K562 (cell line): Measurements from ENCODE around the gene OGDH. TPM values are rescaled to one million over a fixed set of nuclear protein-coding genes. Genes with fewer than 3 reads are reported as not detected.
A peak's percentile ranks its signal among the peaks of the same experiment; 100 is the strongest.

Experiments
- CREBBP ChIP-seq: IDR thresholded peaks from one replicate; pipeline ENCODE4 v1.6.1; 2012; ENCODE audit warnings: low read depth, mild to moderate bottlenecking, control low read depth, inconsistent platforms, low read length
- FOS ChIP-seq: IDR thresholded peaks from 3 replicates; pipeline ENCODE4 v1.6.1; 2011; ENCODE audit not compliant: insufficient read length; ENCODE audit errors: extremely low read depth
- JUN ChIP-seq, 2 experiments: sonication (generic) in 1 of 2; formaldehyde crosslinking in 1 of 2; IDR thresholded peaks; 2 replicates each; pipeline versions ENCODE4 v1.6.1 to v1.8.0; 2012 to 2022; ENCODE audit warnings: borderline replicate concordance in 2 of 2, mild to moderate bottlenecking in 2 of 2, improper control_type of control experiment in 1 of 2, low read depth in 1 of 2, low read length in 1 of 2, missing genetic modification reagents in 1 of 2
- KLF1 ChIP-seq: fragments of 450-650 bp; IDR thresholded peaks from 2 replicates; pipeline ENCODE4 v1.6.1; 2016; ENCODE audit warnings: missing genetic modification characterization, missing compliant biosample characterization
- MTF1 ChIP-seq: fragments of 250-450 bp; sonication (Bioruptor Pico); IDR thresholded peaks from 2 replicates; pipeline ENCODE4 v1.9.0; 2021; ENCODE audit warnings: moderate library complexity, mild to moderate bottlenecking, inconsistent platforms, borderline replicate concordance
- NFE2 ChIP-seq: IDR thresholded peaks from 2 replicates; pipeline ENCODE4 v1.6.1; 2014; ENCODE audit warnings: antibody characterized with exemption, low read depth
- RBBP5 ChIP-seq: fragments of 200-600 bp; sonication (generic); IDR thresholded peaks from 2 replicates; pipeline ENCODE4 v1.6.1; 2012; ENCODE audit warnings: borderline replicate concordance, mild to moderate bottlenecking, low read length, control low read depth, inconsistent platforms; ENCODE audit not compliant: insufficient read depth, poor library complexity, severe bottlenecking
- SMAD3 ChIP-seq: fragments of 450-650 bp; formaldehyde crosslinking; conservative IDR thresholded peaks from 2 replicates; pipeline ENCODE4 v1.4.0; 2020; ENCODE audit warnings: mild to moderate bottlenecking
- SMC3 ChIP-seq: conservative IDR thresholded peaks from 2 replicates; pipeline ENCODE4 v1.6.1; 2011; ENCODE audit warnings: low read depth, low read length, improper control_type of control experiment; ENCODE audit not compliant: insufficient read depth
- SNRNP70 ChIP-seq: fragments of 200-400 bp; formaldehyde crosslinking; optimal IDR thresholded peaks from 2 replicates; pipeline ENCODE3; 2017; ENCODE audit warnings: low read depth, low read length
- SRSF9 ChIP-seq: fragments of 200-400 bp; formaldehyde crosslinking; IDR thresholded peaks from 2 replicates; pipeline ENCODE4 v1.6.1; 2017; ENCODE audit warnings: low read depth, low read length, borderline replicate concordance
- TOE1 ChIP-seq, 2 experiments: fragments of 450-650 bp in 1 of 2; sonication (generic) in 1 of 2; formaldehyde crosslinking in 1 of 2; IDR thresholded peaks; 2 replicates each; pipeline versions ENCODE4 v1.7.1 to v1.8.0; 2016 to 2022; ENCODE audit warnings: borderline replicate concordance in 2 of 2, mild to moderate bottlenecking in 2 of 2, antibody characterized with exemption in 1 of 2, inconsistent platforms in 1 of 2, low read depth in 1 of 2, missing genetic modification reagents in 1 of 2, moderate library complexity in 1 of 2
- U2AF1 ChIP-seq: fragments of 200-400 bp; formaldehyde crosslinking; optimal IDR thresholded peaks from 2 replicates; pipeline ENCODE3; 2017; ENCODE audit warnings: mild to moderate bottlenecking, low read depth, low read length, moderate library complexity
- ZBTB1 ChIP-seq: sonication (generic); formaldehyde crosslinking; IDR thresholded peaks from 2 replicates; pipeline ENCODE4 v1.8.1; 2023; ENCODE audit warnings: missing genetic modification reagents, low read depth, mild to moderate bottlenecking, borderline replicate concordance
- polyA plus RNA-seq, 8 experiments: library from polyadenylated mRNA; depleted of rRNA in 4 of 8; stranded (reverse) in 5 of 8; unstranded in 3 of 8; fragments of >200 nt; fragmentation: Nextera tagmentation in 2 of 8; fragmentation: Illumina TruSeq in 1 of 8; extraction: Ambion mirVana in 2 of 8; extraction: Trizol in 1 of 8; gene quantifications; 2 replicates each; pipeline versions ENCODE4 v1.2.1 to v1.2.3, GENCODE V29; 2011 to 2014; ENCODE audit warnings: inconsistent platforms in 1 of 8, missing spikeins in 1 of 8
- total RNA-seq, 7 experiments: library from RNA; depleted of rRNA in 6 of 7; stranded (reverse); fragments of >200 nt in 6 of 7; fragmentation: Illumina TruSeq in 2 of 7; extraction: Trizol in 2 of 7; gene quantifications; 2 replicates each; pipeline versions ENCODE4 v1.2.1 to v1.2.3, GENCODE V29; 2011 to 2021; ENCODE audit warnings: low replicate concordance in 1 of 7
- TF ChIP-seq, protein P1 (sequence below): fragments of 250-450 bp; sonication (Bioruptor Pico); IDR thresholded peaks from 2 replicates; pipeline ENCODE4 v1.4.0; 2020; ENCODE audit warnings: mild to moderate bottlenecking, moderate library complexity, borderline replicate concordance
- TF ChIP-seq, protein P2 (sequence below): fragments of 450-650 bp; formaldehyde crosslinking; IDR thresholded peaks from 2 replicates; pipeline ENCODE4 v1.4.0; 2020; ENCODE audit warnings: mild to moderate bottlenecking, mixed read lengths
- TF ChIP-seq, protein P3 (sequence below), 3 experiments: fragments of 200-800 bp in 1 of 3; fragments of 250-450 bp in 1 of 3; fragments of 450-650 bp in 1 of 3; sonication (Bioruptor Pico) in 1 of 3; sonication (Bioruptor generic) in 1 of 3; formaldehyde crosslinking in 1 of 3; IDR thresholded peaks; 2 replicates each; pipeline versions ENCODE4 v1.6.1 to v1.8.0; 2016 to 2022; ENCODE audit warnings: mild to moderate bottlenecking in 2 of 3, missing genetic modification characterization in 2 of 3, missing compliant biosample characterization in 1 of 3, moderate library complexity in 1 of 3

Gene OGDH
- total and polyA plus RNA-seq, 9 of the 15 experiments (the other 6 are each of a cell fraction or from before 2014, with no cell fraction given) = 3.1 to 80.3 (median 23.5) TPM

DNA sequence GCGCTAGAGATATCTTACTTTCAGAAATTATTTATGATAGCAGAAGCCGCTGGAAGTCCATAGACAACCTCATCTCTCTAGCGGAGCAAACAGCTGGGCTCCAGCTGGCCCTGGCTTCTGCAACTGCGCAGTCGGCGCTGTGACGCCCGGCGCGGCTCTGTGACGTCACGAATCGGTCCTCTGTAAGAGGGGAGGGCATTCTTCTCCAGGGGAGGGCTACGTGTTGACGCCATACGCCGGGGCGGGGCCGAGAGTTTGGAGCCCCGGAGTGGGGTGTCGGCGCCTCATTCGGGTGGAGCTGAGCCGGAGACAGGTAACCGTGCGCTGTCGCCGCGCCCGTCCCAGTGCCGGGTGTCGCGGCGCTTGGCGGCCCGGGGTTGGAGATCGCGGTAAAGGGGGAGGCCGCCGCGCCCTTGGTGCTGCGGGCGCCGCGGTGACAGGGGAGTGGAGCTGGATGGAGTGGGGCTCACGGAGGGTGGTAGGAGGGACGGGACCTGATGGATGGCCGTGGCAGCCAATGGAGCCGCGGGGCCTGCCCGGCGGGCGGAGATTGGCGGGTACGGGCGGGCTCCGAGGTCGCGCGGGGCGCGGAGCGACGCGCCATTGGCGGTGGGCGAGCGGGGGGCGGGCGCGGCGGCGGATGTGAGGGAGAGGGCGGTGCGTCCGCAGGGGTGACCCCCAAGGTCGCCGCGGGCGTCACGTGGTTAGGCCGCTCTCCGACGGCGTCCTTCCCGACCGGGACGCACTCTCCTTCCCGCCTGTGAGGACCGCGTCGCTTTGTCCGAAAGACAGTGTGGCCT, at the start of gene OGDH (continued):
- TF ChIP-seq, protein P1, sequence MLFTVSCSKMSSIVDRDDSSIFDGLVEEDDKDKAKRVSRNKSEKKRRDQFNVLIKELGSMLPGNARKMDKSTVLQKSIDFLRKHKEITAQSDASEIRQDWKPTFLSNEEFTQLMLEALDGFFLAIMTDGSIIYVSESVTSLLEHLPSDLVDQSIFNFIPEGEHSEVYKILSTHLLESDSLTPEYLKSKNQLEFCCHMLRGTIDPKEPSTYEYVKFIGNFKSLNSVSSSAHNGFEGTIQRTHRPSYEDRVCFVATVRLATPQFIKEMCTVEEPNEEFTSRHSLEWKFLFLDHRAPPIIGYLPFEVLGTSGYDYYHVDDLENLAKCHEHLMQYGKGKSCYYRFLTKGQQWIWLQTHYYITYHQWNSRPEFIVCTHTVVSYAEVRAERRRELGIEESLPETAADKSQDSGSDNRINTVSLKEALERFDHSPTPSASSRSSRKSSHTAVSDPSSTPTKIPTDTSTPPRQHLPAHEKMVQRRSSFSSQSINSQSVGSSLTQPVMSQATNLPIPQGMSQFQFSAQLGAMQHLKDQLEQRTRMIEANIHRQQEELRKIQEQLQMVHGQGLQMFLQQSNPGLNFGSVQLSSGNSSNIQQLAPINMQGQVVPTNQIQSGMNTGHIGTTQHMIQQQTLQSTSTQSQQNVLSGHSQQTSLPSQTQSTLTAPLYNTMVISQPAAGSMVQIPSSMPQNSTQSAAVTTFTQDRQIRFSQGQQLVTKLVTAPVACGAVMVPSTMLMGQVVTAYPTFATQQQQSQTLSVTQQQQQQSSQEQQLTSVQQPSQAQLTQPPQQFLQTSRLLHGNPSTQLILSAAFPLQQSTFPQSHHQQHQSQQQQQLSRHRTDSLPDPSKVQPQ = no peak
- TF ChIP-seq SNRNP70 (no peak), SMC3 (no peak), JUN (IDR thresholded peaks at IDR 0.05; ENCODE audit: borderline replicate concordance, low read depth, low read length) (peak; percentile 69; the same call in 1 of the 2 replicates), JUN (CRISPR knock-in tag; IDR thresholded peaks at IDR 0.05; ENCODE audit: borderline replicate concordance) (no peak), FOS (peak; percentile 96), RBBP5 (peak; percentile 83), SMAD3 (CRISPR knock-in tag) (no peak), CREBBP (no peak), TOE1 (IDR thresholded peaks at IDR 0.05; ENCODE audit: borderline replicate concordance) (peak; percentile 96), TOE1 (CRISPR knock-in tag; IDR thresholded peaks at IDR 0.05; ENCODE audit: borderline replicate concordance, low read depth) (no peak), U2AF1 (peak; percentile 96), MTF1 (CRISPR knock-in tag) (no peak), SRSF9 (no peak), KLF1 (tag) (peak; percentile 57; the same call in 1 of the 2 replicates), NFE2 (no peak), ZBTB1 (CRISPR knock-in tag) (peak; percentile 78; the same call in 1 of the 2 replicates)
- TF ChIP-seq, protein P2, sequence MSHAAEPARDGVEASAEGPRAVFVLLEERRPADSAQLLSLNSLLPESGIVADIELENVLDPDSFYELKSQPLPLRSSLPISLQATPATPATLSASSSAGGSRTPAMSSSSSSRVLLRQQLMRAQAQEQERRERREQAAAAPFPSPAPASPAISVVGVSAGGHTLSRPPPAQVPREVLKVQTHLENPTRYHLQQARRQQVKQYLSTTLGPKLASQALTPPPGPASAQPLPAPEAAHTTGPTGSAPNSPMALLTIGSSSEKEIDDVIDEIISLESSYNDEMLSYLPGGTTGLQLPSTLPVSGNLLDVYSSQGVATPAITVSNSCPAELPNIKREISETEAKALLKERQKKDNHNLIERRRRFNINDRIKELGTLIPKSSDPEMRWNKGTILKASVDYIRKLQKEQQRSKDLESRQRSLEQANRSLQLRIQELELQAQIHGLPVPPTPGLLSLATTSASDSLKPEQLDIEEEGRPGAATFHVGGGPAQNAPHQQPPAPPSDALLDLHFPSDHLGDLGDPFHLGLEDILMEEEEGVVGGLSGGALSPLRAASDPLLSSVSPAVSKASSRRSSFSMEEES (CRISPR knock-in tag) = peak; percentile 98
- TF ChIP-seq, protein P3, sequence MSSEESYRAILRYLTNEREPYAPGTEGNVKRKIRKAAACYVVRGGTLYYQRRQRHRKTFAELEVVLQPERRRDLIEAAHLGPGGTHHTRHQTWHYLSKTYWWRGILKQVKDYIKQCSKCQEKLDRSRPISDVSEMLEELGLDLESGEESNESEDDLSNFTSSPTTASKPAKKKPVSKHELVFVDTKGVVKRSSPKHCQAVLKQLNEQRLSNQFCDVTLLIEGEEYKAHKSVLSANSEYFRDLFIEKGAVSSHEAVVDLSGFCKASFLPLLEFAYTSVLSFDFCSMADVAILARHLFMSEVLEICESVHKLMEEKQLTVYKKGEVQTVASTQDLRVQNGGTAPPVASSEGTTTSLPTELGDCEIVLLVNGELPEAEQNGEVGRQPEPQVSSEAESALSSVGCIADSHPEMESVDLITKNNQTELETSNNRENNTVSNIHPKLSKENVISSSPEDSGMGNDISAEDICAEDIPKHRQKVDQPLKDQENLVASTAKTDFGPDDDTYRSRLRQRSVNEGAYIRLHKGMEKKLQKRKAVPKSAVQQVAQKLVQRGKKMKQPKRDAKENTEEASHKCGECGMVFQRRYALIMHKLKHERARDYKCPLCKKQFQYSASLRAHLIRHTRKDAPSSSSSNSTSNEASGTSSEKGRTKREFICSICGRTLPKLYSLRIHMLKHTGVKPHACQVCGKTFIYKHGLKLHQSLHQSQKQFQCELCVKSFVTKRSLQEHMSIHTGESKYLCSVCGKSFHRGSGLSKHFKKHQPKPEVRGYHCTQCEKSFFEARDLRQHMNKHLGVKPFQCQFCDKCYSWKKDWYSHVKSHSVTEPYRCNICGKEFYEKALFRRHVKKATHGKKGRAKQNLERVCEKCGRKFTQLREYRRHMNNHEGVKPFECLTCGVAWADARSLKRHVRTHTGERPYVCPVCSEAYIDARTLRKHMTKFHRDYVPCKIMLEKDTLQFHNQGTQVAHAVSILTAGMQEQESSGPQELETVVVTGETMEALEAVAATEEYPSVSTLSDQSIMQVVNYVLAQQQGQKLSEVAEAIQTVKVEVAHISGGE (CRISPR knock-in tag; IDR thresholded peaks at IDR 0.05) = peak in 1 of 3 experiments; percentile 50; a peak in 2 of 6 replicates
